OCI-LY1 (cell line): Measurements from ENCODE around the gene CHN1.

Experiments
- CTCF ChIP-seq: fragments of 200-600 bp; sonication (generic), shearing (Covaris generic); IDR thresholded peaks from 2 replicates; pipeline ENCODE4 v1.5.1; 2017; ENCODE audit warnings: mild to moderate bottlenecking, antibody characterized with exemption, low read length, moderate library complexity, mixed read lengths
- EZH2 ChIP-seq: fragments of 200-600 bp; sonication (generic), shearing (Covaris generic); IDR thresholded peaks from 2 replicates; pipeline ENCODE4 v1.8.0; 2017; ENCODE audit warnings: borderline replicate concordance, mixed run types, mild to moderate bottlenecking, antibody characterized with exemption, low read length, moderate library complexity, mixed read lengths

DNA sequence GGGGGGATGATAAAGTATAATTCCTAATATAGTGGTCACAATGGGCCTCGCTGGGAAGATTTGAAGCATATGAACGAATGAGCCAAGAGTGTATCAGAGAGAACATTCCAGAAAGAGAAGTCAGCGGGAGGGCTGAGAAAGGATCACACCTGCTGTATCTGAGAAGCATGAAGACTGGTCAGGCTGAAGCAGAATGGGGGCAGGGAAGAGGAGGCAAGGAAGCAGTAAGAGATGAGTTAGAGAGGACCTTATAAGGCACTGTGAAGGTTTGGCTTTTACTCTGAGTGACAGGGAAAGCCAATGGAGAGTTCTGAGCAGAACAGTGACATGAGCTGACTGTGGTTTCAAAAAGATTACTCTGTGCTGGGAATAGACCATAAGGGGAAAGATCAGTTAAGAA is 73.5 kb downstream of the CHN1 start:
- TF ChIP-seq CTCF (no peak), EZH2 (no peak)
